NCI-H1105 (cell line): Measurements from ENCODE around the gene WNK2.

Experiments
- DNase-seq: peaks from one replicate; lab custom pipeline; 2025; lab: John Stamatoyannopoulos, UW

The WNK2 gene

GRCh38 chr9:93200449-93200742 is 16.5 kb downstream of the WNK2 start:
- no peak for DNase-seq

- DNase-seq = no peak
These were observed 17.0 kb downstream of the WNK2 start for GRCh38 chr9:93200989-93201334.

DNA sequence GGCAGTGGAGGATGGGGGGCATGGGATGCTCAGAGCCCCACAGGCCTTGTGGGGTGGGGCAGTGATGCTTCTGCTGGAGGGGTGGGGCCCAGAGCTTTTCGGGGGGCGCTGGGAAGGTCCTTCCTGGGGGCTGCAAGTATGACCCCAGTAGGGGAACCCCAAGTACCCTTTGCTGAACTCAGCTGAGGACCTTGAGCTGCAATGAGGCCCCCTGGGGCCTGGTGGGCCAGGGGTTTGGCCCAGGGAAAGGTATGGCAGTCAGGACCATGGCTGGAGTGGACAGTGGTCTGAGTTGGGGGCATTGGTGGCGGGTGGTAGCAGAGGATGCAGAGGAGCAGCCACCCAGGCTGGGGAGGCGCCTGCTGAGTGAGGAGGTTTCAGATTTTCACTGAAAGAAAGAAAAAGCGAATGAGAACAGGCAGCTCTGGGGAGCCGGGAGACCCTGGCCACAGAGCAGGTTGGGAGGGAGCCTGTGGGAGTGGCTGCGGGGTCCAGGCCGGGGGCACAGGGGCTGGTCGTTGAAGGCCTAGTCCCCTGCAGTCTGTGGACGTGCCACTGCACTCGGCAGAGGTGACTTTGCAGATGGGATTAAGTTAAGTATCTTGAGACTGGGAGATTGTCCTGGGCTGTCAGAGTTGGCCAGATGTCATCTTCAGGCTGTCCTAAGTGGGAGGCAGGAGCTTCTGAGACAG is 19.2 kb downstream of the WNK2 start:
- no peak for DNase-seq

- no peak for DNase-seq
These were observed 20.0 kb downstream of the WNK2 start for GRCh38 chr9:93203718-93204469.

- DNase-seq = no peak
These were observed 20.6 kb downstream of the WNK2 start for GRCh38 chr9:93204470-93205043.

GRCh38 chr9:93205045-93205768 is 21.3 kb downstream of the WNK2 start:
- DNase-seq = peak; percentile 46

DNA sequence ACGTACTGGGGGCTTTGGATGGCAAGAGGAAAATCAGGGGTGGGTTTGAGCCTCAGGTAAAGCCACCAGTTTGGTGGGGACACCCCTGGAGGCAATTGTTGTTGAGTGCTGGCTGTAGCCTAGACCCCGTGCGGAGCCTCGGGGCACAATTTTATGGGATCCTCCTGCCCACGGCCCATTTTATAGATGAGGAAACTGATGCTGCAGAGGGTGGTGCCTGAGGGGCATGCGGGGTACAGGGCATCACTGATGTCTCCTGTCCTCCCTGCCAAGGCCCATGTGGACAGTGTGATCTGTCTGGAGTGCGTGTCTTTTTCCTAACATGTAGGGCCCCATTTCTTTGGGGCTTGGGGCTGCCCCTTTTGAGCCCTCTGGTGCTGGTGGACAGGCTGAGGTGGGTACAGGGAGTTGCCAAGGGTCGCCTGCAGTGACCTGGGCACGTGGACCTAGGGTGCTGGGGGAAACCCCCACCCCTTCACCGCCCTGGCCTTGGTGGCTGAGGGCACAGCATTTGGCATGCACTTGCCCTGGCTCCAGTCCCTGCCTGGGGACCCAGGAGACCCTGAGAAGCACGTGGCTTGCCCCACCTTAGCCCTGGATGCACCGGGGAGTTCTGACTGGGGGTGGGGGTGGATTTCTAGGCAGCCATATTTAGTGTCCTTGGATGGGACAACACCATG is 22.1 kb downstream of the WNK2 start:
- DNase-seq = no peak

DNA sequence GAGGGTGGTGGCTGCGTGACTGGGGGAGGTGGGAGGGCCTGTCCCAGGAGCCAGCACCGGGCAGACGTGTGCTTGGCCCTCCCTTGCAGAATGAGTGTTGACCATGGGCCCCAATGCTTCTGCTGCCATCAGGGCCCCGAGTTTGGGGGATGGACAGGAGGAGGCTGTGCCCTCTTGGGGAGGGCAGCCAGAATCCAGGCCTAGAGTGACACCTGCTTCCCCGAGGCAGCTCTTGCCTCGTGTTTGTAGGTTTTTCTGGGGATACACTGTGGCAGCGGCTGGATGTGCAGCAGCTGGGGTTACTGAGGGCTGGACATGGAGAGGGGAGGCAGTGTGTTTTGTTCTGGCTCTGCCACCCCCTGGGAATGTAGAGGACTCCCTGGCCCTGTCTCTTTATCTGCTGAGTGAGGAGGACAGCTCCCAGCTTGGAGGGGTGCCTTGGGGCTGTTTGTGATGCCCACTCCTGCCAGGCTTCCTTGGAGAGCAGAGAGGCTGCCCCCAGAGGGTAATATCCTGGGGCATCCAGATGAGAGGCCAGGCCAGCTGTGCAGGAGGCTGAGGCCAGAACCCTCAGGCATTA is 22.7 kb downstream of the WNK2 start:
- DNase-seq = no peak

DNA sequence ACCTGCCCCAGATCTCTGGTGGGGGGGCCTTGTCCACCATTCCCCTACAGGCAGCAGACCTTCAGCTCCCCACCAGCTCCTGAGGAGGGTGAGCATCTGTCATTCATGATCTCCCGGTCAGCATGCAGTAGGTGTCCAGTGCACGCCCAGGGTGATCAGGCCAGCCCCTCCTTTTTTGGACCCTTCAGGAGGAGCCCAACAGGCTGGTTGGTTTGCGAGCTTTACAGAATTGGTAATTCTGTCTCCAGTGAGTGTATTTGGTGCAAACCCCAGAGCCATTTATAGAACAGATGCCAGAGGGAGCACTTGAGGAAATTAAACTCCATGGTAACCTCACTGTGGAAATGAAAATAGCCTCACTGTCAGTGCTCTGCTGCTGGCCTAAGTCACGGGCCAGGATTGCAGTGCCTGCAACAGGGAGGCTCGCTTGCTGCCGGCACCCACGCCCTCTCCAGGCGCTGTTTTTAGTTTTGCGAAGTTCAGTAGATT is 23.4 kb downstream of the WNK2 start:
- DNase-seq = peak; percentile 51

- no peak for DNase-seq
These were observed 24.2 kb downstream of the WNK2 start for GRCh38 chr9:93207860-93208734.

DNA sequence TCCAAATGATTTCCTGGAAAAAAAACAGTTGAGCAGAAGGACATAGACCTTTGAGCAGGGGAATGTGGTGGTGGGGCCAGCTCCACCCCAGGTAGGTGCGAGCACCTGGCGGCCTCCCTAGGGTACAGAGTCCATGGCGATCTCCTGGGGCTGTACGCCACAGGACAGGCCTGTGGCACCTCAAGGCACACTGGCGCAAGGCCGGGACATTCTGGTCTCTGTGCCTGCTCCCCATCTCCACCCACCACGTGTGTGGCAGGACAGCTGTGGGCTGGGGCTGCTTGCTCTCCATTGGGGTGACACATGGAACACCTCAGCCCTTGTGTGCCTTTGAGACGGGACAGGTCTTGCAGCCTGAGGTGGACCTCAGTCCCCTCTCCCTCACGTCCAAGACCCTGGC is 25.2 kb downstream of the WNK2 start:
- DNase-seq = no peak

DNA sequence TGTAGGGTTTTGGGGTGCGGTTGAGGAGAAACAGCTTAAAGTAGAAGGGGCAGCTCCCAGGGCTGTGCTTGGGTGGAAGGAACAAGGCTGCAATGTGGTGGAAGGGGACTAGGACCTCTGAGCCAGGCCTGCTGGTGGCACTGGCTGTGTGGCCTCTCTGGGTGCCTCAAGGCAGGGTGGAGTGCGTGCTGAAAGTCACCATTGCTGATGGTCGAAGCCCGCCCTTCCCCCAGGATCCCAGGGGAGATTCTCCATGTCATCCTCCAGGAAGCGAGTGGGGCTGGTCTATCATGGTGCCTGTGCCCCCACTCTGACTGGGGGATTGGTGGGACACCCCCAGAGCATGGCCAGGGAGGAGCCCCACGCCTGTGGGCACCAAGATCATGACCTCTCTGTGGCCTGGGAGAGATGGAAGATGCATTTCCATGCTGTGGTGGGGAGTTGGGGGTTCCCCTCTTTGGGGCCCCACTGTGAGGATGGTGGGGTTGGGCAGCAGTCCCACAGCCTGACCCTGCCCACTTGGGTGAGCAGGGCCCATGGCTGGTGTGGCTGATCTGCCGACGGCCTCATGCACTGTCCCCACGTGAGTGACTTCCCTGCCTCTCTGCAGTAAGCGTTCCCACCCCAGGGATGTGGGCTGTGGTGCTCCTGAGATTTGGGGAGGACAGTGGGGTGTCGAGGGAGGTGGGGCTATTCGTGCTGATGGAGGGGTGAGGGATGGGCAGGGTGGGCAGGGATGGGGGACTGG is 25.8 kb downstream of the WNK2 start:
- no peak for DNase-seq

DNA sequence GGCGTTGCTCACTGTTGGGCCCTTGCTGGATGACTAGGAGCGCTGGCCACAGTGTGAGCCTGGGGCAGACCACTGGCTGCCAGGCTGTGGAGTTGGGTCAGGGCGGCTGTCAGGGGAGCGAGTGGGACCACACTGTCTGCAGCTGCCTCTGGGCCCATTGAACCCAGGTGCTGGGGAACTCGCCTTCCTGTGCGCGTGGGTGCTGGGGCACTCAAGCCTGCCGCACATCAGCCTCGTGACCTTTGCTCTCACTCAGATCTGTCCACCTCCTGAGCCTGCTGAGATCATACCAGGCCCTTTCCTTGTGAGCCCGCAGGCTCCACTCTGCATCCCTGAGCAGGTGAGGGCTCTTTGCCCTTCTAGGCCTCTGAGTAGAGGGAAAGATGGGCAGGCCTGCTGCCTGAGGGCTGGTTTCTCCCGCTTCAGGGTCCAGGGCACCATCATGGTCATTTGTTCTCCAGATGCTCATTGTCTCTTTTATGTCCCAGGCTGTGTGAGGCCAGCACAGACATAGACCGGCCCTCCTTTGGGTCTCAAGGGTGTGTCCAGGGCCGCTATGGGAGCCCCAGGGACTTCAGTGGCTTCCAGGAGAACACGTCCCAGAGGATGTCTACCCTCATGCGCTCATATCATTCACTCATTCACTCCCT is 26.5 kb downstream of the WNK2 start:
- no peak for DNase-seq

- DNase-seq = no peak
These were observed 27.2 kb downstream of the WNK2 start for GRCh38 chr9:93210974-93211653.

GRCh38 chr9:93211654-93212001 is 27.7 kb downstream of the WNK2 start:
- DNase-seq = no peak

GRCh38 chr9:93212409-93212808 is 28.5 kb downstream of the WNK2 start:
- DNase-seq = no peak

GRCh38 chr9:93216073-93216365 is 32.1 kb downstream of the WNK2 start:
- no peak for DNase-seq

GRCh38 chr9:93217706-93218105 is 33.8 kb downstream of the WNK2 start:
- DNase-seq = no peak

GRCh38 chr9:93218161-93218560 is 34.2 kb downstream of the WNK2 start:
- DNase-seq = no peak
